HG03095 (cell line): ENCODE data around the gene KIFAP3.
"Not testable (repeated sequence)": the region's sequence is repeated elsewhere in the genome, so short reads cannot be mapped to it uniquely, and the experiment has no call there.

ENCODE experiments used
- ATAC-seq: cut with Tn5 transposase; IDR thresholded peaks from one replicate; pipeline ENCODE4 v1.9.1; 2021; ENCODE audit warnings: moderate library complexity; ENCODE audit not compliant: unreplicated experiment

Gene KIFAP3

GRCh38 chr1:169892176-169892926, 182.1 kb downstream of the KIFAP3 start:
- no peak for ATAC-seq

- ATAC-seq: no peak
Measured at GRCh38 chr1:169891539-169891885, 183.0 kb downstream of the KIFAP3 start.

GRCh38 chr1:169890761-169891538, 183.5 kb downstream of the KIFAP3 start:
- no peak for ATAC-seq

GRCh38 chr1:169889871-169890270, 184.6 kb downstream of the KIFAP3 start:
- no peak for ATAC-seq

- no peak for ATAC-seq
Measured at GRCh38 chr1:169886931-169887330, 187.6 kb downstream of the KIFAP3 start.

GRCh38 chr1:169886422-169886821, 188.1 kb downstream of the KIFAP3 start:
- no peak for ATAC-seq

- no peak for ATAC-seq
Measured at GRCh38 chr1:169885207-169885606, 189.3 kb downstream of the KIFAP3 start.

- ATAC-seq: no peak
Measured at GRCh38 chr1:169884634-169885033, 189.9 kb downstream of the KIFAP3 start.

GRCh38 chr1:169882039-169882511, 192.4 kb downstream of the KIFAP3 start:
- no peak for ATAC-seq

GRCh38 chr1:169879034-169879840, 195.3 kb downstream of the KIFAP3 start:
- ATAC-seq: no peak

GRCh38 chr1:169878498-169878897, 196.0 kb downstream of the KIFAP3 start:
- no peak for ATAC-seq

- no peak for ATAC-seq
Measured at GRCh38 chr1:169877800-169878491, 196.5 kb downstream of the KIFAP3 start.

- ATAC-seq: no peak
Measured at GRCh38 chr1:169874229-169874628, 200.3 kb downstream of the KIFAP3 start.

- no peak for ATAC-seq
Measured at GRCh38 chr1:169873582-169874199, 200.8 kb downstream of the KIFAP3 start.

- no peak for ATAC-seq
Measured at GRCh38 chr1:169872906-169873305, 201.6 kb downstream of the KIFAP3 start.

- ATAC-seq: not testable (repeated sequence)
Measured at GRCh38 chr1:169871988-169872387, 202.5 kb downstream of the KIFAP3 start.
